ENCODE measurements around the gene ZNF397. TPM values are rescaled to one million over a fixed set of nuclear protein-coding genes. Genes with fewer than 3 reads are reported as not detected.

Gene ZNF397
- total and polyA plus RNA-seq, 2 of the 13 experiments (the other 11 are each of a cell fraction or from before 2014, with no cell fraction given), result 4.7 to 9.4 TPM

DNA sequence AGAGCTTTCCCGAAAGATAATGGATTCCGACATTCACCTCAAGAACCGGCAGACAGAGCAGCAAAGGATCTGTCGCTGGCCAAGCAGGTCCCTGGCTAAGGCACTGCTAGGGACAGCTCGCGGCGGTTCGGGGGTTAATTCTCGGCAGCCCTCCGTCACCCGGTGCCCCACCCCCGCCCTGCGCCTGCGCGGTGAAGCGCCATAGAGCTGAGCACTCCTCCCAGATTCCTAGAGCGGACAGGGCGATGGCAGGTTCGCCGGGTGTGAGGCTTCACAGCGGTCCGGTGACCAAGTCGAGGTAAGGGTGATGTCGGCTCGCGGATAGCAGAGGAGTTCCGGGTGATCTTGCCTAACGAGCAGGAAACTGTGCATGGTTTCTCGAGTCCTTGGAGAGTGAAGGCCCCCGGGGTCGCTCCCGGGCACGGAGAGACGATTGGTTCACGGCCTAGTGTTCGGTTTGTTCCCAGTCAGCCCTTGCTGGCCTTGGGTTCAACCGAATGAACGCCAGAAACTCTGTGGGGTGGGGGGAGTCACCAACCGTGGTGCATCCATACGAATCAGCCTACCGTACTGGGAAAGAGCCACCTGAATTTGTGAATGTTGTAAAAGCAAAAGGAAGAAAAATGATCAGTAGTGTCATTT lies 49.4 kb downstream of the ZNF397 start, which contains the start of gene ZSCAN30 (continued):
- TF ChIP-seq, protein P1, sequence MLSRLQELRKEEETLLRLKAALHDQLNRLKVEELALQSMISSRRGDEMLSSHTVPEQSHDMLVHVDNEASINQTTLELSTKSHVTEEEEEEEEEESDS (CRISPR knock-in tag; IDR thresholded peaks at IDR 0.05; ENCODE audit: borderline replicate concordance), result no peak
- TF ChIP-seq ZNF788 (CRISPR knock-in tag; IDR thresholded peaks at IDR 0.05; ENCODE audit: borderline replicate concordance) (peak; percentile 94; the same call in 1 of the 2 replicates), TBX2 (CRISPR knock-in tag; IDR thresholded peaks at IDR 0.05; ENCODE audit: borderline replicate concordance) (peak; percentile 81), TOPORS (CRISPR knock-in tag; IDR thresholded peaks at IDR 0.05) (peak; percentile 78; the same call in 1 of the 2 replicates), ZNF841 (CRISPR knock-in tag; IDR thresholded peaks at IDR 0.05; ENCODE audit: borderline replicate concordance) (no peak), ZZZ3 (CRISPR knock-in tag; IDR thresholded peaks at IDR 0.05; ENCODE audit: borderline replicate concordance) (peak; percentile 94; the same call in 1 of the 2 replicates), GABPA (IDR thresholded peaks at IDR 0.05; ENCODE audit: low read depth, low read length) (peak; percentile 37; the same call in 1 of the 2 replicates), GABPA (CRISPR knock-in tag; IDR thresholded peaks at IDR 0.05; ENCODE audit: low read depth) (peak; percentile 79), CHCHD3 (CRISPR knock-in tag; IDR thresholded peaks at IDR 0.05) (no peak), MEF2D (CRISPR knock-in tag; IDR thresholded peaks at IDR 0.05) (peak; percentile 83), ZFP82 (CRISPR knock-in tag; IDR thresholded peaks at IDR 0.05; ENCODE audit: borderline replicate concordance) (peak; percentile 98; the same call in 1 of the 2 replicates), SMARCC2 (IDR thresholded peaks at IDR 0.05) (no peak), YEATS2 (CRISPR knock-in tag; IDR thresholded peaks at IDR 0.05; ENCODE audit: borderline replicate concordance) (peak; percentile 95), ZNF879 (CRISPR knock-in tag; IDR thresholded peaks at IDR 0.05) (0 out of 2 replicates have a peak, but pooled peaks have one; percentile 85), GLI4 (CRISPR knock-in tag; IDR thresholded peaks at IDR 0.05; ENCODE audit: borderline replicate concordance) (peak; percentile 75; the same call in 1 of the 2 replicates), ZNF350 (CRISPR knock-in tag; IDR thresholded peaks at IDR 0.05; ENCODE audit: borderline replicate concordance, low read depth) (peak; percentile 70; the same call in 1 of the 2 replicates), GATAD1 (CRISPR knock-in tag; IDR thresholded peaks at IDR 0.05) (peak; percentile 98)
- TF ChIP-seq, protein P2, sequence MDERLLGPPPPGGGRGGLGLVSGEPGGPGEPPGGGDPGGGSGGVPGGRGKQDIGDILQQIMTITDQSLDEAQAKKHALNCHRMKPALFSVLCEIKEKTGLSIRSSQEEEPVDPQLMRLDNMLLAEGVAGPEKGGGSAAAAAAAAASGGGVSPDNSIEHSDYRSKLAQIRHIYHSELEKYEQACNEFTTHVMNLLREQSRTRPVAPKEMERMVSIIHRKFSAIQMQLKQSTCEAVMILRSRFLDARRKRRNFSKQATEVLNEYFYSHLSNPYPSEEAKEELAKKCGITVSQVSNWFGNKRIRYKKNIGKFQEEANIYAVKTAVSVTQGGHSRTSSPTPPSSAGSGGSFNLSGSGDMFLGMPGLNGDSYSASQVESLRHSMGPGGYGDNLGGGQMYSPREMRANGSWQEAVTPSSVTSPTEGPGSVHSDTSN (CRISPR knock-in tag; IDR thresholded peaks at IDR 0.05), result no peak
- TF ChIP-seq, protein P3, sequence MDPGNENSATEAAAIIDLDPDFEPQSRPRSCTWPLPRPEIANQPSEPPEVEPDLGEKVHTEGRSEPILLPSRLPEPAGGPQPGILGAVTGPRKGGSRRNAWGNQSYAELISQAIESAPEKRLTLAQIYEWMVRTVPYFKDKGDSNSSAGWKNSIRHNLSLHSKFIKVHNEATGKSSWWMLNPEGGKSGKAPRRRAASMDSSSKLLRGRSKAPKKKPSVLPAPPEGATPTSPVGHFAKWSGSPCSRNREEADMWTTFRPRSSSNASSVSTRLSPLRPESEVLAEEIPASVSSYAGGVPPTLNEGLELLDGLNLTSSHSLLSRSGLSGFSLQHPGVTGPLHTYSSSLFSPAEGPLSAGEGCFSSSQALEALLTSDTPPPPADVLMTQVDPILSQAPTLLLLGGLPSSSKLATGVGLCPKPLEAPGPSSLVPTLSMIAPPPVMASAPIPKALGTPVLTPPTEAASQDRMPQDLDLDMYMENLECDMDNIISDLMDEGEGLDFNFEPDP (CRISPR knock-in tag; conservative IDR thresholded peaks at IDR 0.05), result 0 out of 2 replicates have a peak, but pooled peaks have one; percentile 86
- TF ChIP-seq, protein P4, sequence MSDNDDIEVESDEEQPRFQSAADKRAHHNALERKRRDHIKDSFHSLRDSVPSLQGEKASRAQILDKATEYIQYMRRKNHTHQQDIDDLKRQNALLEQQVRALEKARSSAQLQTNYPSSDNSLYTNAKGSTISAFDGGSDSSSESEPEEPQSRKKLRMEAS (IDR thresholded peaks at IDR 0.05), result peak; percentile 79
- TF ChIP-seq, protein P5, sequence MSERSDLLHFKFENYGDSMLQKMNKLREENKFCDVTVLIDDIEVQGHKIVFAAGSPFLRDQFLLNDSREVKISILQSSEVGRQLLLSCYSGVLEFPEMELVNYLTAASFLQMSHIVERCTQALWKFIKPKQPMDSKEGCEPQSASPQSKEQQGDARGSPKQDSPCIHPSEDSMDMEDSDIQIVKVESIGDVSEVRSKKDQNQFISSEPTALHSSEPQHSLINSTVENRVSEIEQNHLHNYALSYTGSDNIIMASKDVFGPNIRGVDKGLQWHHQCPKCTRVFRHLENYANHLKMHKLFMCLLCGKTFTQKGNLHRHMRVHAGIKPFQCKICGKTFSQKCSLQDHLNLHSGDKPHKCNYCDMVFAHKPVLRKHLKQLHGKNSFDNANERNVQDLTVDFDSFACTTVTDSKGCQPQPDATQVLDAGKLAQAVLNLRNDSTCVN (CRISPR knock-in tag; IDR thresholded peaks at IDR 0.05; ENCODE audit: borderline replicate concordance), result peak; percentile 74; the same call in 1 of the 2 replicates
- TF ChIP-seq, protein P6, sequence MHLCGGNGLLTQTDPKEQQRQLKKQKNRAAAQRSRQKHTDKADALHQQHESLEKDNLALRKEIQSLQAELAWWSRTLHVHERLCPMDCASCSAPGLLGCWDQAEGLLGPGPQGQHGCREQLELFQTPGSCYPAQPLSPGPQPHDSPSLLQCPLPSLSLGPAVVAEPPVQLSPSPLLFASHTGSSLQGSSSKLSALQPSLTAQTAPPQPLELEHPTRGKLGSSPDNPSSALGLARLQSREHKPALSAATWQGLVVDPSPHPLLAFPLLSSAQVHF (CRISPR knock-in tag; IDR thresholded peaks at IDR 0.05), result no peak
- TF ChIP-seq, protein P7, sequence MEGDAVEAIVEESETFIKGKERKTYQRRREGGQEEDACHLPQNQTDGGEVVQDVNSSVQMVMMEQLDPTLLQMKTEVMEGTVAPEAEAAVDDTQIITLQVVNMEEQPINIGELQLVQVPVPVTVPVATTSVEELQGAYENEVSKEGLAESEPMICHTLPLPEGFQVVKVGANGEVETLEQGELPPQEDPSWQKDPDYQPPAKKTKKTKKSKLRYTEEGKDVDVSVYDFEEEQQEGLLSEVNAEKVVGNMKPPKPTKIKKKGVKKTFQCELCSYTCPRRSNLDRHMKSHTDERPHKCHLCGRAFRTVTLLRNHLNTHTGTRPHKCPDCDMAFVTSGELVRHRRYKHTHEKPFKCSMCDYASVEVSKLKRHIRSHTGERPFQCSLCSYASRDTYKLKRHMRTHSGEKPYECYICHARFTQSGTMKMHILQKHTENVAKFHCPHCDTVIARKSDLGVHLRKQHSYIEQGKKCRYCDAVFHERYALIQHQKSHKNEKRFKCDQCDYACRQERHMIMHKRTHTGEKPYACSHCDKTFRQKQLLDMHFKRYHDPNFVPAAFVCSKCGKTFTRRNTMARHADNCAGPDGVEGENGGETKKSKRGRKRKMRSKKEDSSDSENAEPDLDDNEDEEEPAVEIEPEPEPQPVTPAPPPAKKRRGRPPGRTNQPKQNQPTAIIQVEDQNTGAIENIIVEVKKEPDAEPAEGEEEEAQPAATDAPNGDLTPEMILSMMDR (CRISPR knock-in tag; IDR thresholded peaks at IDR 0.05), result no peak; the same call in 1 of the 2 replicates

All from HepG2 (cell line).